AG04450 (cell line): ENCODE results near the gene KIAA0930. TPM values are rescaled to one million over a fixed set of nuclear protein-coding genes. Genes with fewer than 3 reads are reported as not detected.

Experiments
- CTCF ChIA-PET: fragments of 300-600, 350-600 bp; formaldehyde crosslinking; extraction: SDS; loops from one replicate; lab custom pipeline; 2022; ENCODE audit warnings: antibody characterized with exemption, inconsistent platforms; lab: Charles Lee
- POLR2A ChIA-PET: fragments of 350-600 bp; formaldehyde crosslinking; extraction: SDS; loops from one replicate; lab custom pipeline; 2021; ENCODE audit warnings: antibody characterized with exemption, inconsistent platforms; lab: Yijun Ruan, JAX
- DNase-seq: peaks from one replicate; pipeline ENCODE4 v3.0.0-alpha.2; 2011; ENCODE audit warnings: low read depth, low spot score
- H3K27ac ChIP-seq: one replicate; pipeline ENCODE4 v1.5.1; 2012; ENCODE audit warnings: low read depth, low read length, control low read depth
- H3K27me3 ChIP-seq: one replicate; pipeline ENCODE4 v1.6.0; 2012; ENCODE audit warnings: low read length; ENCODE audit not compliant: control insufficient read depth, insufficient read depth
- H3K4me3 ChIP-seq: 2 replicates; pipeline ENCODE4 v1.5.1; 2011; ENCODE audit warnings: mild to moderate bottlenecking, low read depth, low read length, control low read depth
- H3K9me3 ChIP-seq: 2 replicates; pipeline ENCODE4 v1.5.1; 2012; ENCODE audit warnings: low read length; ENCODE audit not compliant: control insufficient read depth, insufficient read depth
- polyA plus RNA-seq: library from polyadenylated mRNA; depleted of rRNA; stranded (reverse); fragments of >200 nt; gene quantifications from 2 replicates; pipeline ENCODE4 v1.2.3, GENCODE V29; 2011
- TF ChIP-seq, protein P1 (sequence below): IDR thresholded peaks from 2 replicates; pipeline ENCODE4 v1.5.1; 2011; ENCODE audit warnings: low read depth, low read length, control low read depth, inconsistent platforms

Gene KIAA0930
- polyA plus RNA-seq, 1 experiment, result 49.4 TPM

DNA sequence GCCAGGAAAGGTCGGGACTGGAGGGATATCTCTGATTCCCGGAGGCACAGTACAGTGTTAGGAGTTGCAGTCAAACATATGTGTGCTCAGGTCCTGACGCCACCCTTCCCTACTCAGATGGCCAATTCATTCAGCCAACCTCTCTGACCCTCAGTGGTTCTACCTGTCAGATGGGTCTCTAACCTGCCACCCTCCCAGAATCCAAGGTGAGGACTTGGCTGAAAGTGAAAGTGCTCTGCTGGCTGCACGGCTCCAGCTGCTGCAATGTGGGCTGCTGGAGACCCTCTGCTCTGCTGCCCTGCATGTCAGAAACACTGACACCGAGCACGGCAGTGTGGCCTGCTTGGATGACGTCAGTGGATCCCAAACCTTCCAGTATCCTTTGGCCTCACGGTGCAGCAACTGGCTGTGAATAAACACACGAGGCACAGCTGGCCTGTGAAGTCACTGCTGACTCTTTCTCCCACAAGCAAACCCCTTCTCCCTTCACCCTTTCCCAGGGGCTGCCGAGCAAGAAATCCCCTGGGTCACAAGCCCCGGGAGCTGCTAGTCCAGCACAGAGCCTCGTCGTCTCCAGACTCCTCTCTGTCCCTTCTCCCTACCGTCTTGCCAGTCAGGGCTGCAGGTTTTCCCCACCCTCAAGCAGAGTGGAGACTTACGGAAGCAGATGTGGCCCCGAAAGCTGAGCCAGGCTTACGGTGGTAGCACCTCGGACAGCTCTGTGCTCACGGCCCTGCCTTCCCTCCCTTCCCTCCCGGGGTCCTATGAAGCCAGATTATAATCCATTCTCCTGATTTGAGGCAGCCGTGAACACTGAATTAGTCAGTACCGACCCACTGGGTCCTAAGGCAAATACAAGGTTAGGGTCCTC, 24.3 kb downstream of the KIAA0930 start:
- Histone ChIP-seq H3K27ac (peak overlapping the region; percentile 78), H3K9me3 (no peaks in the 10 kb centered on the region), H3K27me3 (no peaks in the 10 kb centered on the region), H3K4me3 (peak overlapping the region; percentile 44)
- ChIA-PET CTCF (interaction anchor here (0.7 kb wide), 1 partner anchor 7 kb away, joined by 3 read pairs; no protein-coding TSS in a partner anchor), POLR2A (interaction anchor here (1.0 kb wide), 1 partner anchor 18 kb away, joined by 3 read pairs; no protein-coding TSS in a partner anchor)
- peak; percentile 74 for DNase-seq
- TF ChIP-seq, protein P1, sequence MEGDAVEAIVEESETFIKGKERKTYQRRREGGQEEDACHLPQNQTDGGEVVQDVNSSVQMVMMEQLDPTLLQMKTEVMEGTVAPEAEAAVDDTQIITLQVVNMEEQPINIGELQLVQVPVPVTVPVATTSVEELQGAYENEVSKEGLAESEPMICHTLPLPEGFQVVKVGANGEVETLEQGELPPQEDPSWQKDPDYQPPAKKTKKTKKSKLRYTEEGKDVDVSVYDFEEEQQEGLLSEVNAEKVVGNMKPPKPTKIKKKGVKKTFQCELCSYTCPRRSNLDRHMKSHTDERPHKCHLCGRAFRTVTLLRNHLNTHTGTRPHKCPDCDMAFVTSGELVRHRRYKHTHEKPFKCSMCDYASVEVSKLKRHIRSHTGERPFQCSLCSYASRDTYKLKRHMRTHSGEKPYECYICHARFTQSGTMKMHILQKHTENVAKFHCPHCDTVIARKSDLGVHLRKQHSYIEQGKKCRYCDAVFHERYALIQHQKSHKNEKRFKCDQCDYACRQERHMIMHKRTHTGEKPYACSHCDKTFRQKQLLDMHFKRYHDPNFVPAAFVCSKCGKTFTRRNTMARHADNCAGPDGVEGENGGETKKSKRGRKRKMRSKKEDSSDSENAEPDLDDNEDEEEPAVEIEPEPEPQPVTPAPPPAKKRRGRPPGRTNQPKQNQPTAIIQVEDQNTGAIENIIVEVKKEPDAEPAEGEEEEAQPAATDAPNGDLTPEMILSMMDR, result no peak

DNA sequence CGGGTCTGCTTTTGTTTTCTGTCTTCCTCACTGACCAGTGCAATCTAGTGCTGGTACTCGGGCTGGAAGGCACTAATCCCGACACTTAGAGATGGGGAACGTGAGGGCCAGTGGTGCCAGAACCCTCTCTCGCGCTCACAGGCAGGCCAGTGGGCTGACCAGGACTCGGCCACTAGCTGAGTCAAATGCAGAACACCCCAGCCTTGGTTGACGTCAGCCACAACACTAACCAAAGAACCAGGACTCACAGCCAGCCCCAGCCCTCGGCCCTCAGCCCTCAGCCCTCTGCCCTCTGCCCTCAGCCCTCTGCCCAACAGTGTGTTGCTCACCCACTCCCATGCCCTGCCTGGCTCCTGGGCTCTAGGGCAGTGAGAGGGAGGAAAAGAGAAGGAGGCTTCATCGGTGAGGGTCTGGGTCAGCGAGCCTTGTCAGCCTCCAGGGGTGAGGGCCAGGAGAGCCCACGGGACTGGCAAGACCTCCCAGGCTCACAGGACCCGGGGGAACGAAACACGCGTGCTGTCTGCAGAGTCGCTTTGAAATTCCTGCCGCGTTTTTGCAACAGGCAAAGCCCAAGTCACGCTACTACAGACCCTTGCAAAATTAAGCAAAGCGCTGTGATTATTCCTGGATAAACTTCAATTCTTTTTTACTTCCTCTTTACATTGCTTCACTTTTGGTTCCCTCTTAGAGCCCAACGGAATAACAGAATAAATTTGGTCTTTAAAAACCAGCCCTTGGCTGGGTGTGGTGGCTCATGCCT, 27.5 kb downstream of the KIAA0930 start:
- no peaks in the 10 kb centered on the region for H3K27me3 ChIP-seq
- TF ChIP-seq, protein P1, result no peak
- H3K4me3 ChIP-seq, result peak overlapping the region; percentile 54
- H3K27ac ChIP-seq, result peak overlapping the region; percentile 93
- DNase-seq, result no peak
- ChIA-PET CTCF (no interaction called here), POLR2A (interaction anchor here (0.9 kb wide), 1 partner anchor 20 kb away, joined by 5 read pairs; no protein-coding TSS in a partner anchor)
- H3K9me3 ChIP-seq, result peaks cover 3% of the 10 kb centered on the region; the same call in 1 of the 2 replicates

DNA sequence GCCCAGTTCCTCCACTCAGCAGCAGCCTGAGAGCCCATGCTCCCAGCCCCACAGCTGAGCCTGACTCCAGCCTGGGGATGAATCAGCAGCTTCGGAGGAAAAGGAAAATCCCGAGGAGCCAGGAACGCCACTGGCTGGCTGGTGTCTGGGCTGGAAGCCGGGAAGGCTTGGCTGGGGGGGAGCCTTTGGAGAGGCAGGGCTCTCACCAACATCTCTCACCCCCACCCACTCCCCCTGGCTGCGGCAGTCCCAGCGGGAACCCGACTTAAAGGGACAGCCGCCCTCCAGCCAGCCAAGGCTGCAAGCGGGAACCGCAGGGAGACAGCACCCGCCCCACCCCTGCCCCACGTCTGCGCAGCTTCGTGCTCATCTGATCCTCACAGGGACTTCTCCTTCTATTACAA, 28.4 kb downstream of the KIAA0930 start:
- DNase-seq, result peak; percentile 70
- Histone ChIP-seq H3K4me3 (peak overlapping the region; percentile 54), H3K27me3 (no peaks in the 10 kb centered on the region), H3K9me3 (peaks cover 6% of the 10 kb centered on the region; the same call in 1 of the 2 replicates), H3K27ac (peak overlapping the region; percentile 93)
- CTCF ChIA-PET, result no interaction called here
- POLR2A ChIA-PET, result interaction anchor here (0.6 to 1.0 kb wide), 4 partner anchors 11 to 298 kb away, joined by 3 to 5 read pairs (median 4); no protein-coding TSS in a partner anchor
- TF ChIP-seq, protein P1, result peak; percentile 7; the same call in 1 of the 2 replicates

DNA sequence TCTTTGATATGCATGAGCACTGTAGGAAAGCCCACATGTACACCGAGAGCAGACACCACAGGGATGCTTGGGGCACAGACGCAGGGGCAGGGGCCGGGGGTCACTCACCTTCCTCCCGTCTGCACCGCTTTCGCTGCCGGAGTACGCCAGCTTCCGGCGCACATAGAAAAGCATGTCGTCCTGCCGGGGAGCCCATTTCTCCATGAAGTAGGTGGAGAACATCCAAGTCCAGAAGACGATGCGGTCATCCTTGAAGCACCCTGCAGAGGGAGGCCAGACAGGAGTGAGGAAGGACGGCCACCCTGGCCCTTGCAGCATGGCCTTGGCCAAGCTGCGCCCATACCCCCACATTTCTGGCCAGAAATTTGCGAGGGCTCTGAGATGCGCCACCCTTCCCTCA, 28.8 kb downstream of the KIAA0930 start:
- Histone ChIP-seq H3K4me3 (peak overlapping the region; percentile 54), H3K9me3 (peaks cover 6% of the 10 kb centered on the region; the same call in 1 of the 2 replicates), H3K27ac (peak overlapping the region; percentile 93), H3K27me3 (no peaks in the 10 kb centered on the region)
- TF ChIP-seq, protein P1, result no peak
- POLR2A ChIA-PET, result interaction anchor here (0.6 to 1.0 kb wide), 3 partner anchors 11 to 299 kb away, joined by 3 to 4 read pairs (median 3); no protein-coding TSS in a partner anchor
- DNase-seq, result no peak
- CTCF ChIA-PET, result no interaction called here
